Right renal pelvis (tissue), 4 donors: ENCODE measurements around the gene LRTM1. TPM values are rescaled to one million over a fixed set of nuclear protein-coding genes. Genes with fewer than 3 reads are reported as not detected.

Experiments used
- DNase-seq, 4 donors: peaks; one replicate each; pipeline ENCODE4 v3.0.0-alpha.2; 2013; ENCODE audit warnings: low read depth in 4 of 4, low spot score in 3 of 4, missing footprints in 1 of 4
- polyA plus RNA-seq, 4 donors: library from polyadenylated mRNA; unstranded; fragments of 120-200 nt; gene quantifications; one replicate each; pipeline ENCODE4 v1.2.1, GENCODE V29; 2013; ENCODE audit not compliant: insufficient read length in 4 of 4

Gene LRTM1
- polyA plus RNA-seq, 4 donors = not detected

DNA sequence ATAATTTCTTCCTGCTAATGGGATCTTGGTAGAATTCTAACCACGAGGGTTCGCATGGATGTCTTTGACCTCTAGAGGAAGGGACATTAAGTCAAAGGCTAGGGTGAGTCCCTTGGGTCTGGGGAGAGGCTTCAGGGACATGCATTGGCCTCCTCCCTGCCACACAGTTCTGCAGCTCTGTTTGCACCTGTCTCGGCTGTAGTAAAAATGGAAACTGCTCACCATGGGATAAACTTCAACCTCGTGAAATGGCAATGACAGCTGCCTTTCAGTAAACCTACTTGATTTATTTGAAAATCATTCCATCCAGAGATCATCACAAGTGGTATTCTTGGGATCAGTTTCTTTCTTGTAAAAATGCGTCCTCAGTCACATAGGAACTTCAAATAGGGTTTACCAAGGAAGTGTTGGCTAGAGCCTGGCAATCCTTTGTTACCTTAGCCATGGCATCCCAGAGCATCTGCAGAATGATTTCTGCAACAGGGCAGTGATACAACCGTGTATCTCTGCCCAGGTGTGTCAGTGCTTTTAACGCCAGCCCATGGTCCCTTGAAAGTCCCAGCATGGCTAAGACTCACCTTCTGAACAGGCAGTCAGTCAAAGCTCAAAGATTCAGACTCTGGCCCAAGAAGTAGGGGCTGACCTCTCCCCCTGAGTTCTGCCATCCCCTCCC, 14.0 kb upstream of the LRTM1 start:
- no peak for DNase-seq

DNA sequence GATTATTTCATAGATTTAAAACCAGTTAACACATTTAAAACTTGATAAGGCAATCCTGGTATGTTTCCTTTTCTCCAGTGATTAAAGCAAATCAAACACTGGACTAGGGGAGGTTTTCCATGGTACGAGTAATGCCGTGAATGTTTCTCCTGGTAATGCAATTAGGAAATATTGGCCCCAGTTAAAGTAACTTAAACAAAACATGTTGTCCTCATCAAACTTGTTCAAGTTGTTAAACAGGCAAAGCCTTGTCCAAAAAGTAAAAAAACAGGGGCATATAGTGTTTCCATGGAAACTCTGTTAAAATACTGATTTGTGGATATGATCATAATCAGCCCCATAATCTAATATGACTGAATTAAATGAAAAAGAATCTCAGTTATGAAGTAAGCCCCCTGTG, 13.1 kb upstream of the LRTM1 start:
- no peak for DNase-seq

DNA sequence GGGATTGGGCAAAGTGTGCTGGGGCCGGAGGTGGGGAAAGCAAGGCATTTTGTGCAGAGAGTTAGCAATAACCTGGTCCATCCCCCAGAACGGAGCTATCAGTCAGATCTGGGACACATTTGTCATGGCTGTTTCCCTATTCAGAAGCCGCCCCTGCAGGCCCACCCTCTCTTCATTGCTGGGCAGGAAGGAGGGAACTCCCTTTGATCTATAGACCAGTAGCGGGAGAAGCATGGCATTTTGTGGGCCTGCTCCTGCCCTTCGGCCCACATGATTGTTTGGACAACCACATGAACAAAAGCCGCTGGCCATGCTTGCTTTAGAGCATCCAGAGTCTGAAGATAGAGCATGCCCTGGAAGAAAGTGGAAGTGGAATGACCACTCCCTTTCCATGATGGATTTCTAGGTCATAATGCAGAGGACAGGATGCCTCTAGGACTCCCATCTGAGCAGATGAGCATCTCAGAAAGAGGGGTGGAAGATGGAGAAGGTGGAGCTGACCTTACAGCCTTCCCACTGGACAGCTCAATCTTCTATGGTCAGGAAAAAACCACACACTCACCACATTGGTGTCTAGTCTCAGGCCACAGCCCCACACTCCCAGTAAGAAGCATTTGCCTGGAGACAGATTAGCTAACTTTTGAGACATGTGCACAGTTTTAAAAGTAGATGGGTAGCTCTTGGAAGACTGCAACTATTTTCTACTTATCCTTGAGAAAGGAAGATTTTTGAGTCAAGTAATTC, 11.9 kb upstream of the LRTM1 start:
- DNase-seq = no peak

DNA sequence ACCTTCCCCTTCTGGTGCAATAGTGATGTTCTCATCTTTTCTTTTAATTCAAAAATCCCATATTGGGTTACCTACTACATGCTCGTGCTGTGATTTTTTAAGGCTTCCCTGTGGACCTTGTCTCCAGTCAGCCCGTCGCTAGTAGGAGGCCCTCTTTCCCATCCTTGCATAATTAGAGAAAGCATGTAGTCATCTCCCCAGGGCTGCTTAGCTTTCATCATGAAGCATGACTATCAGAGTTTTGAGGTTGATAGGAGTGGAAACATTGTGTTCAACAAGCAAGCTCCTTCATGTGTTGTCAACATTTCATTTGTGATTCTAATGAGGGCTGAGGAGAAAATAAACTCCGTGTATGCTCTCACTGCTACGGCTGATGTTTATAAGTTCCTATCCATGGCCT, 8.7 kb upstream of the LRTM1 start:
- DNase-seq = no peak

DNA sequence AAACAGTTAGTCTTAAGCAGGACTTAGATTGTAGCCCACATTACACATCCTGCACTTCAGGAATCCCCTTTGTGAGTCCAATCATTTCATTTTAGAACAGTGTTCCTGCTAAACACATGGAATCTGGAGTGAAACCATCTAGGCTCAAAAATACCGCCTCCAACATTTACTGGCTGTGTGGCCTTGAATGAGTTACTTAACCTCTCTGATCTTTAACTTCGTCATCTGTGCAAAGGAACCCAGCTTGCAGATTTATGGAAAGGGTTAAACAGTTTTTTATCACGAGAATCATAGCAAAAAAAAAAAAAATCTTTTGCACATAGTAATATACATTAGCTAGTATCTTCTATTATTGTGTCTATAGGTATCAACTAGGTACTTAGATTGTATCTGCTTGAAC, 8.0 kb upstream of the LRTM1 start:
- DNase-seq = no peak

DNA sequence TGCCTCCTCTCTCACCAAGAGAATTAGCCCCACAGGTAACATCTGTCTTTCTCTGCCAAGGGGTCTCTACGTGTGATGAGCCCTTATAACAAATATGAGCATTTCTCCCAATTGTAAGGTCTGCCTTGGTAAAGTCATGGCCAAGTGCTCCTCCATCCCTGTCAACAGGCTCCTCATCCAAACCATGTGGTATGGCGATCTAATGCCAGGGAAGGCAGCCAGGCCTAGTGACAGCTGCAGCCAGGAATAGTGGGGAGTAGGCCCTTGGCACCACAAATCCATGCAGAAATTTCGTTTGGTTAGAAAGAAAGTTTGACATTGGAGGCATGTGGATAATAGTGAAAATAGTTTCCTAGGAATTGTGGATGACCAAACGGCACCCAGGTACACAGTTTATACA, 4.7 kb upstream of the LRTM1 start:
- no peak for DNase-seq

DNA sequence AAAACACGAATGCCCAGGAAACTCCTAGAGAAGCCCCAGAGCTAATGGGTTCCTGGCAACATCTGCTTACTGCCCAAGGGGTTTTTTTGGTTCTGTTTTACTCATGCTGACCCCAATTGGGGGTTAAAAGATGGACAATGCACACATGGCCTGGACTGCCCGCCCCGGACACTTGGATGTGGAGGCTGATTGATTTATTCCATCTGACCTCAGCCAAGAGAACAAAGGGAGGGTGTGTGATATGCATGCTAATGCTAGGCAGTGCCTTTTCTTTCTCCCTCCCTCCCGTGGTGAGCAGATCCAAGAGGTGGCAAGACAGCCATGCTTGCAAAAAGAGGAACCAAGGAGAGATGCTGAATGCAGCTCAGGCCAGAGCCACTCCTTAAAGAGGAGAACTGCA, 3.3 kb upstream of the LRTM1 start:
- DNase-seq = no peak

DNA sequence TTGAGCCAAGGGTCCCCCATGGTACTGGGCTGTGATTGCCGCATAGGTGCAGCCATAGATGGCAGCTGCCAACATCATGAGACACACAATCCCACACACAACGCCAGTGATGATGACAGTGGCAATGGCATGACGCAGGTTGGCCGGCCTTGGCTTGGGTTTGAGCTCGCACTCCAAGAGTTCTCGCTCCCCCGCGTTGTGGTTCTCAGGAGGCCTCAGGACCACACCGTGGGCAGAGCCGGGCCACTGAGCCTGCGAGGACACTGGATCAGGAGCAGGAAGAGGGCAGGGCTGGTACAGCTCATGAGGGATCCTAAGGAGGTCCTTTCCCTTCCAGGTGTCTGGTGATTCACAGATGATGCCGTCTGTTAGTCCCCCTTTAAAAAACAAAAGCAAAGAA, 9.3 kb downstream of the LRTM1 start:
- no peak for DNase-seq

DNA sequence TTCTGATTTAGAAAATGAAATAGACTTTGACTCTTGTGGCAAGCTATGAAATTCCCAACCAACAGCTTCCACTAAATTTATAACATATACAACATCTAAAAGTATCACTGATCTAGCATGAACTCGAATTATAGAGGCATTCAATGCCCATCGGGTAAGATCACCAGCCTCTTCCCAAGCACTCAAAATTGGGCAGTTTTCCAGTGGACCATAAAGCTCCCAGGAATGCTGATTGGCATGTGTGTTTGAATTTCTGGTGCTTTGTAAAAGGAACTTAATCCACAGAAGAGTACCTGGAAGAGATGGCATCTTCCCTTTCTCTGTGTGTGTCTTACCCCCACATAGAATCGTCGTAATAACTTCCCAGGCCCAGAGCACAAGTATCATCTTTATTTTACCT, 10.0 kb downstream of the LRTM1 start:
- no peak for DNase-seq

DNA sequence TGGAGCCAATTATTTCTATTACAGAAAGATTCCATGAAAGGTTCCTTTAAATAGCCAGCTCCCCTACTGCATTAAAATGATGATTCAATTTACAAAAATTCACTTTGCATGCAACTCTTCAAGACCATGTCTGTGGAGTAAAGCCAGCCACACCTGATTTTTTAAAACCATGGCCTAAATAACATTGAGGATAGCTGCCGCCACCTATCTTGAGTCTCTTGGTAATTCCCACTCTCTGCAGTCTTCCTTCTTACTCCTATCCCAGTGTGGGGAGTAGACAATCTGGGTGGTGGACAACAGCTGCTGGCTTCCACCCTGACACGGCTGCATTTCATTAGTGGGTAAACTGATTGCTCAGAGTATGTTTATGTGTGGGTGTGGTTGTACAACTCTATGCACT, 10.7 kb downstream of the LRTM1 start:
- DNase-seq = no peak

DNA sequence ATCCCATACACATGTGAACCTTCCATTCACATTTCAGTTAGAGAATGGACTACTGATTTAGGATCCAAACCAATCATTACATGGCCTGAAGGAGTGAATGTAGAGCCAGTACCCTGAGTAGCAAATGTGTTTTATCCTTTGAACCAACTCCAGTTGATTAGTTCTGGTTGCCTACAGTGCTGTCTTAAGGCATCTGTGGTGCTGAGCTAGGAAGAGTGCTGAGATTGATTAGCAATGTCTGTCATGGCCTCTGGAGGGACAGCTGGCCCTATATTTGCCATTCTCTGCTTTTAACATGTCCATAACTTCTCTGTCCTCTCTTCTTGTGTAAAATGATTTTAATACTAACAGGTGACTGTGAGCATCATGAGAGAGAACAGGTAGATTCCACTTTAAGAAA, 11.1 kb downstream of the LRTM1 start:
- no peak for DNase-seq

DNA sequence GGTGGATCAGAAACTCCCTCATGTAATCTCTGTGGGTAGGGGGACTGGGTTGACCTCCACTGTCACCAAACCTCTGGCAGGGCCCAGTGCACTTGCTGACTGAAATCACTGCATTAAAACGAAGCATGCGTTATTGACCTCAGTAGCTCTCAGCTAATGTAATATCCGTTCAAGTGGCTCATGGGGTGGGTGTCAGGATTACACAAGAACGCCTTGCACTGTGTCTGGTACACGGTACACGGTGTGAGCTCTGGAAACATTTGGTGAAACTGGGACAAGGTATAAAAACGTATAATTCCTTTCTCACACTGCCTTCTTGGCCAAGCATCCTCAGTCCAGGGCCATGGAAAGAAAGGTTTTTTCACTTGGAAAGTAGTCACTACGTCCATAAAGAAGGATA, 11.9 kb downstream of the LRTM1 start:
- DNase-seq = no peak

DNA sequence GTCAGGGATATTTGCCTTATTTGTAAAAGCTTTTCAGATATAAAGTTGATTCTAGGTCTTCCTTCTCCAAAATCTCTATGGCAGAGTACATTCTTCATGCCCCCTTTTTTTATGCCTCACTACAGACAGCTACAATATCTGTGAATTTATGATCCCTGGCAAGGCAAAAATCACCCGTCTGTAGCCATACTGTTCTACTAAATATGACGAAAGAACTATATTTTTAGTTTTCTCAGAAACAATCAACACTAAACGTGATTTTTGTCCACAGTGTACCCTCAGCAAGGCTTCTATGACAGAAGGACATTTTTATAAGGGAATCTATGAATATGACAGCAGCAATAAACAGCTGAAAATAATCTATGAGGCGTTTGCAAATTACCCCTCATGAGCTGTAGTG, 12.7 kb downstream of the LRTM1 start:
- DNase-seq = no peak

DNA sequence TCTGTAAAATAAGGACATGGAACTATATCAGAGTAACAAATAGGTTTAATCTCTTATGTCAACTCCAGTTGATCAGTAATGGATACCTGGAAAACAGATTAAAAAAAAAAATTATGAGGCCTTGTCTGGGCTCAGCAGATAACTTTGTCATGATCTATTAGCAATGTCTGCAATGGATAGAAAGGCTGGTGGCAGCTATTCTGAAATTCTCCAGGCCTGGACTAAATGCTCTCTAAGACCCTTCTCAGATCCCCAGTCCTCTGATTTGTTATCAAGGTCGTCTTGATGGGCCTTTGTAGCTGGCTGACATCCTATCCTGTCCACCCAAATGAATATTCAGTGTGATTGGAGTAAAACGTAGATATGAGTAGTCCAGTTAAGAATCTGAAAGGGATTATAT, 13.7 kb downstream of the LRTM1 start:
- no peak for DNase-seq

DNA sequence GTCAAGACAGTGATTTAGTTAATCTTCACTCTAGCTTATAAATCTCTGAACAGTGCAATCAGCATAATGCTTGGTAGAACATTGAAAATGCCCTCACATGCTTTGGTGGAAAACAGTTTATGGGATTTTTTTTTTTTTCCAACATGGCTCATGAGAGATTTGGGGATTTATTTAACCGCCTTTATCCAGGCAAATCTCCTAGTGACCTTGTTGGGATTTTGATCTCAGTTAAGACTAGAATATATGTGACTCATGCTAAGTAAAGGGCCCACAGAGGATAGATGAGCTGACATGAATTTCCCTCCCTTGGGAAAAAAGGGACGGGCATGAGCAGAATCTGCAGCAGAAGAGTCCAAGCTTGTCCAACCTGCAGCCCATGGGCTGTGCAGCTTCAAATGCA, 18.7 kb downstream of the LRTM1 start:
- no peak for DNase-seq

DNA sequence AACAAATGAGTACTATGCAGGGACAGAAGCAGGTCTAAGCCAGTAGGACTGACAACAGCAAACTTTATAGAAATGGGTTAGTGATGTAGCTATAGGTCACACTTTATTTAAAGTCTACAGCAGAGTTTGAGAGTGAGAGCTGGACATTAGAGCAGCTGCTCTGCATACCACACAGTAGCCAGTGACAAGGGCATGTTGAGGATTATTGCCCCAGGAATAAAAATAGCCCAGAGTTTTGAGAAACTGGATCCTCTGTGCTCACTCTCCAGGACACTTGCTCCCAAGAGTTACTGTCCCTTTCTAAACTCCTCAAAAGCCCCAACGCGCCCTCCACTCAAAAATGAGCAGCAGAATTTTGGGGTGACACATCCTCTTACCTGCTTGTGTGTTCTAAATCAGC, 21.1 kb downstream of the LRTM1 start:
- DNase-seq = no peak

DNA sequence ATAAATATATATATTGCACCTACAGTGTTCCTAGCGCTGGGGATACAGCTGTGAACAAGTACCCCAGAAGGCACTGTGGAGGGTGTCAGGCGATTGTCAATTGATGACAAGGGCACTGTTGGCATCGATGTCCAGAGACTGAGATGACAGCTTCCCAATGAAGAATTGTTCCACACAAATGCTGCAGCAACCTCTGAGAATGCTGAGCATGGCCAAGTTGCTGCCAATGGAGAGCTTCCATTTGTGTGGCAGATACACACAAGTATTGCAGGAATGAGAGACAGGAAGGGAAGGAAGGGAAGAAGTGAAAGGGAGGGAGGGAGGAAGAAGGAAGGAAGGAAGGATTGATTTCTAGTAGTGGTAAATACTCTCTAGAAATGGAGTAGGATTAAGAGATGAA, 21.9 kb downstream of the LRTM1 start:
- DNase-seq = no peak

DNA sequence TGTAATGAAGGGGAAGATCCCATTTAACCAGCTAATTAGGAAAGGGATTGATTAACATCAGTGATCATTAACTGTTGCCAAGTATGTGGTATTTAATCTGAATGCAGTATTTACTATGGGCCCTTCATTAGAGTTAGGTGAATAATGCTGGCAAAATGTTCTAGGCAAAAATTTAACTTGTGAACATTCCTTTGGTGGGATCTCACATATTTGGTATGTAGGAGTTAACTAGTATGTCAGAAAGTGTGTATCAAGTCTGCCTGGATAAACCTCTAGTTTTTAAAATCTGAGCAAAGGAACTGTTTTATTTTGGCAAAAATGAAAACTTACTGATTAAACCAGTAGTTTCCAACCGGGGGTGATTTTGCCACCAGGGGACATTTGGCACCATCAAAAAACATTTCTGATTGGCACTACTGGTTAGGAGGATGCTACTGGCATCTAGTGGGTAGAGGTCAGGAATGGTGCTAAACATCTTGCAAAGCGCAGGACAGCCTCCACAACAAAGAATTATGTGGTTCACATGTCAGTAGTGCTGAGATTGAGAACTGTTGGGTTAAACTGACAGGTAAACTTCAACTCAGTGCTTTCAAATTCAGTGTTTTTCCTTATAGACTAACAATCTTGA, 22.5 kb downstream of the LRTM1 start:
- no peak for DNase-seq

DNA sequence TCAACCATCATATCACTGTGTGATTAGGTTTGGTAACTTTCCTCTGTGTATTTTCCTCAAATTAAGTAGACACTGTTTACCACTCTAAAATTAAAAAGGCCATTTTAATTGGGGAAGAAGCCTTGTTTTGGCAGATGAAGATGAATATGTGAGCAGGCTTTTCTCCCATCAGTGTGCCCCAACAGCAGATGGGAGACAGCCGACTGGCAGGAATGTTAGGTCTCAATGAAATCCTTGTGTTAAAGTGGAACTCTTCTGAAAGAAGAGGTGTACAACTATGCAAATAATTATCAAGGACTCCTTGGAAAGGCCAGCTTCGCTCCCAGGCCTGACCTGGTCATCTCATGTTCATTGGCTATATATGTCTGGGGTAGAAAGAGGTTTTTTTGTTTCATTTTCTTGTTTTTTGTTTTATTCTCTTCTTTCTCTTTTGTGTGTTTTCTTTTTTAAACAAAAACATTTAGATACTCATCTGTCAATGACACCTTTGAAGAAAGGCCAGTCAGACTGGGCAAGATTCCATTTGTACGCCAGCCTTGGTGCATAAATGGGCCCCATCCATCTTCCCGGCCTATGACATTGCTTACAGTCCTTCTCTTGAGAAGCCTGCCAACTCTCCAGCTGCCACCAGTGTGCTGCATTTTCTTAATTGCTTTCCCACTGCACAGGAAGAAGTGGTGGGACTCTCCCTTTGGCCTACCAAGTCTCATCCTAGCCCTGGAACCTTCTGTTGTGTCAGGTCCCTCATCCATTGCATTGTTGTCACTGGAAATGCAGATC, 25.8 kb downstream of the LRTM1 start:
- DNase-seq = no peak

DNA sequence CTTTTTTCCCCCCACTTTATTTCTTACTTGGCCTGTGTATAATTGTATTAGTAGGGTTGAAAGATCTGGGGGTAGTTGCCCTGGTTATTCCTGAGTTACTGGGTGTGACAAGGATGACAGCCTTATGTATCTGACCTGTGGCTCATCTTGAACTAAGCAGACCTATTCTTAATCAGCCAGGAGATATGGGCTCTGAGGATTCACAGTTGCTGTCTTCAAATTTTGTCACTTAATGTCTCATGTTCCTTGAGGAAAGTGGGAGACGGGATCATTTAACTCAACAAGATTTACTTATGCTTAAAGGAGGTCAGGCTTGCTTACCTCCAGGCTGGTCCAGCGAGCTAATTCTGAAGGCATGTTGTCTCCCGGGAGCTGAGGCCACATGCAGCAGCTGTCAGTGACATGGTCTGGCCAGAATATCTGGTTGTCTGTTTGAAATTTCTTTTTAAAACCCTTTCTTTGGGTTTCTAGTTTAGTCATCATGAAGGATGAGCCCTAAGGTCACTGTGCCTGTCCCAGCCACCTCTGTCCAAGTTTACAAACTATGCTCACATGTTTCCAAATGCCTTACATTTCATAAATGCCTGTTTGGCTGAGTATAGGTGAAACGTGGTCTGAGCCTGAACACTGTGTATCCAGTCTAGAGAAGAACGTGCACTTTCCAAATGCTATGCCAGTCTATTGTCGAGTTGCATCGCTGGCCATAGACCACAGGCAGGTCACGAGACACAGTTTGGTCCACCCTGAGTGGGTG, 26.8 kb downstream of the LRTM1 start:
- no peak for DNase-seq

DNA sequence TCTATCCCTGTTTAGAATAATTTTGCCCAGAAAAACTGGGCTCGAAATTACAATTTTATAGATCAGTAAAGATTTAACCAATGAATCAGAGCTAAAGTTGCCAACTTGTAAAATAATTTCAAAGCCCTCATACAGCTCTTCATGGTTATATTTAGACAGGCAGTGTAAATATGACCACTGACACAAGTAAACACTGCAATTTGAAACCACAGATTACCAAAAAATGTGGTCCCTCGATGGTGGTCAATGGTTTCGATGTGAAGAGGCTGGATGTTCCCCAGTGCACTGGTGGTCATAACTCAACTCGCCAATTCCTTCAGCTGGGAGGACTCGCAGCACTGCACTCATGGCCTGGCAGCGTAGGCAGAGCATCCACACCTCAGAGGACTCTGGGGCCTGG, 28.6 kb downstream of the LRTM1 start:
- no peak for DNase-seq
